Forelimb muscle (tissue), 1 donor: ENCODE measurements around the gene INHBA. TPM values are rescaled to one million over a fixed set of nuclear protein-coding genes. Genes with fewer than 3 reads are reported as not detected.
A peak's percentile ranks its signal among the peaks of the same experiment; 100 is the strongest.

ENCODE experiments used
- DNase-seq: peaks from one replicate; pipeline ENCODE4 v3.0.0-alpha.2; 2013; ENCODE audit warnings: low read depth
- polyA plus RNA-seq: library from polyadenylated mRNA; unstranded; fragments of 120-200 nt; gene quantifications from one replicate; pipeline ENCODE4 v1.2.1, GENCODE V29; 2013; ENCODE audit not compliant: insufficient read length

INHBA gene
- polyA plus RNA-seq, 1 donor: 3.4 TPM

DNA sequence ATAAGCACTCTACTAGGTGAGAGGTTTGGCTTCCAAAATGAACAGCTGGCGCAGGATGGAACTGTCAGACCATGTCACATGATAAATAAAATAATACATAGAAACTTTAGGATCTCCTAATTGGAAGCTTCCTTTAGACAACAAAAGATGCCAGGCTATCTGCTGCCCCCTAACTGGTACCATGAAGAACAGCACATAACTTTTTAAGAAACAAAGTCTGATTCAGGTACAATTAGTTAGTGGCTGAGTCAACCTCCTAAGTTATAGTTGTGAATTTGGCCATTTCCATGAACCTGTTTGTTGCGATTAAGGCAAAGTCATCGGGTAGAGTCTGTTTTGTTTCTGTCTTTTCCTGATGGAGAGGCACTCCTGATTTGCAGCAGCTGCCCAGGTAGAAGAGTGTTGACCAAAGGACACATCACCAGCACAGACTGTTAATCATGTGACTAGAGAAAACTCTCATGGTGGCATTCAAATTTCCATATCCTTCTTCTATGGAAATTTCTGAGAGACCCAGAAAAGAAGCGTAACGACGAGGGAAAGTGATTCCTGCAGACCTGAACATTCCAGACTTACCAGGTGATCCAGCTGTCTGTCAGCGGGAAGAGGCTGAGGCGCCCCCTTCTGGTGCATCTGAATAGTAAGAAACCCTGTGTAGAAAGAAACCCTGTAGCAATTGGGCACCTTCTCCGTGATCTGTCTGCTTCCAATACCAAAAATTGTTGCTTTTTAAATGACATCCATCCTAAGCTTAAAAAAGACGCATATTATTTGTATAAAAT lies 8.6 kb upstream of the INHBA start:
- no peak for DNase-seq

DNA sequence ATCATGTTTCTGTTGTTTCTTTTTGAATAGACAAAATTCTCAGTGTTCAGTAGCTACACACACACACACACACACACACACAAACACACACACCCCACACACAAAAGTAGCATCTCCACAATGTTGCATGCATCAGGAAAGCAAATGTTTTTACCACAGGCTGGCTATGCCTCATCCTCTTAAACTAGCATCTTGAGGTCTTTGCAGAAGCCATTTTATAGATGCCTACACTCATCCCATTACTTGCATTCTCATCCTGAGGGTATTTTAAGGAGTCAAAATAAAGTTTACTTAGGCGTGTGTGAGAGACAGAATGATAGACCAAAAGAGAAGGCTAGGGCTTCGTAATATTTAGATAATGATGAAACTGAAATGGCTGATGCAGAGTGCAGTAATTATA lies 7.9 kb upstream of the INHBA start:
- DNase-seq: no peak

DNA sequence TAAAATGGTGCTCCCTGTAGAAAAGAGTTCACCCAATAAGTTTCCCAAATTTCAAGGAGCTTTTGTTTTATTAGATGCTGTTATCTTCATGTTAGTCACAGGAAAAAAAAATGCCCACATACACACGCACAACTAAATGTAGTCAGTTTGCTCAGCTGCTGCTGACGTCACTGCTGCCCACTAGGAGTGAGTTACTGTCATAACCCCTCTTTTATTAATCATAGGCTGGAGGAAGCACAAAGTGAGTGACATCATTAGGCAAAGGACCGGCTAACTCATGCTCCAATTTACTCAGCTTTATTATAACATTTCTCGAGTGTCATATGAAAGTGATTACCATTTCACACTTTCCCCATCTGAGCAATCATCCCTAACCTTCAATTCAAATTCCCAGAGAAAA lies 6.7 kb upstream of the INHBA start:
- no peak for DNase-seq

DNA sequence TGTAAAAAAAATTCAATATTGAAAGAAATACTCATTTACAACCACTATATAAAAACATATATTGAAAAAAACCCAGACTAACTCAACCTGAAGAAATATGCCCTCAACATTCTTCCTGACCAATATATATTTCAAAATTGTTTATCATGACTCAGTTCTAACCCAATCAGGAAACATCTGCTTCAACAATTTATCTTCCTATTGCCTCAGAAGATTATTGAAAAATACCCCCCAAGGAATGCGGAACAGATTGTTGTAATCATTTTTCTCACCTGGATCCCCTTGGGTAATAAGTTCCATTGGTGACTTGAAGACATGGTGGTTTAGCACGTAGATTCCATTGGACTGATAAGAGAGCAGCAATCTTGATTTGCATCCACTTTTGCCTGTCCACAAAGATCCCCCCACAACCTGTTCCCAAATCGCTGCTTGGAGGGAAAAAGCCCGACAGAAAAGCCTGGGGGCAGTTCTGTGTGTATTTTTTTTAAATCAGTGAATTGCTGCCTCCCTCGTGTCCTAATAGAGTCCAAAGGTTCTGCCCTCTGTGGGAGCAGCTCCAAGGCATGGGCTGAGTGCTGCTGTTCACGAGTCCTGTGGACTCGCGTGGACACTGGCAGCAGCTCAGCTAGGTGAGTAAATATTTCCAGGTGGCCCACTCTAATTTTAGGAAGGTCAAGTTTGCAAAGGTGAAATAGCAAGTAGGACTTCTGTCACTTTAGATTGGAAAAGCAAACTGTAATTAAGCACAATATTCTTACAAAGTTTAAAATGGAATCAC lies 5.9 kb upstream of the INHBA start:
- no peak for DNase-seq

DNA sequence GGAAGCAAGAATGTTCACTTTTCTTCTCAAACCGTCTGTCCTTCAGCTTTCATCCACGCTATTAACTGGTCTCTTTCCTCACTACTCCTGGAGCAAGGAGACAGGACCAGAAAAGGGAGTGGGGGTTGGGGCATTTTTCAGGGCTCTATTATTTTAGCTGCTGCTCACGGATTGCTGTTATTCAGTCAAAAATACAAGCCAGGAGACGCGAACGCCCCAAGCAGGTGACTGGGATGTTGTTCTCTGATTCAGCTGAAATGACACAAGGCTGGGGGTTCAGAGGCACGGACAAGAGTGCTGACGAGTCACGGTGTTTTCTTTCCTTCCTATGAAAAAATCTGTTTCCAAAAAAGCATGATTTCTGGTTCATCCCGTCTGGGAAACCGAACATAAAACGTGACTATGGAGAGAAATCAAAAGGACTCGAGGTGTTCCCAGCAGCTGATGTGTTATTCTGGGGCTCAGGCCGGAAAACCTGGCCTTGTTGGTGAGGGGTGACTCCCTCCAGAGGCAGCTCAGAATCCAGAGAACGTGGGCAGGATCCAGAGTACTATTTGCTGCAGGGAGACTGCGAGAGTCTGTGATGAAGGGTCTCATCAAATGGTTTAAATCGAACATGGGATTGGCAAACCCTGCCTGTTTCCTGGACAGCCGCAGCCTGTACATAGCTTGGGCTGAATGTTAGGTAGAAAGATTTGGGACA lies 3.5 kb upstream of the INHBA start:
- DNase-seq: no peak

DNA sequence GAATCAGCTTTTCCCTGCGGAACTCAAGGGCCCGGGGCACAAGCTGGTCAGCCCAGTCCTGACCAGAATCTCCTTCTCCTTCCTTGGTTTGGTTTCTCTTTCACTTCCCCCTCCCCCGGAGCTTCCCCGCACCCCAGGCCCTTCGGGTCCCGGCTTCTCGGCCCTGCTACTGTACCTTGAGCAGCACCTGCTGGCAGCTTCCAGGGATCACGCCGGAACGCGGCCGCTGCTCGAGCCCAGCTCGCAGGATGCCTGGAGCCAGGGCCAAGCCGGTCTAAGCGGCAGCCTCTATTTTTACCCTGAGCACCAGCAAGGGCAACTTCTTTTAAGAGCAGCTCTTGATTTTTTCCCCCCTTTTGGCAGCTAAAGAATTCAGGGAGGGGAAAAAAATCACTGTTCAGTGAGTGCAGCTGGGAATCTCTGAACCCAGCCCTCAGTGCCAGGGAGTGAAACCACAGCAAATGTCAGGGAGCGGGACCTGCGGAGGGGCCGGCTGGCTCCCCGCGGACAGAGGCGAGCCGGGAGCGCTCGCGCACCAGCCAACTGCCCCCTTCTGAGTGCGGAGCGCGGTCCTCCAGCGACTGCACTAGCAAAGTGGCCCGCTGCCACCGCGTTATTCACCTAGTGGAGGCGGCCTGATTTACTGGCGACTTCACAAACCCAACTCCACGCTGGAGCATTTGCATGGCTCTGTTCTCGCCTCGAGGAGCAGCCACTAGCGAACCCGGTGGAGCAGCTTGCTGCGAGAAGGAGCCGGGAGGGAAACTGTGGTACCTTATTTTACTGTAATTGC lies 2.4 kb upstream of the INHBA start:
- no peak for DNase-seq

DNA sequence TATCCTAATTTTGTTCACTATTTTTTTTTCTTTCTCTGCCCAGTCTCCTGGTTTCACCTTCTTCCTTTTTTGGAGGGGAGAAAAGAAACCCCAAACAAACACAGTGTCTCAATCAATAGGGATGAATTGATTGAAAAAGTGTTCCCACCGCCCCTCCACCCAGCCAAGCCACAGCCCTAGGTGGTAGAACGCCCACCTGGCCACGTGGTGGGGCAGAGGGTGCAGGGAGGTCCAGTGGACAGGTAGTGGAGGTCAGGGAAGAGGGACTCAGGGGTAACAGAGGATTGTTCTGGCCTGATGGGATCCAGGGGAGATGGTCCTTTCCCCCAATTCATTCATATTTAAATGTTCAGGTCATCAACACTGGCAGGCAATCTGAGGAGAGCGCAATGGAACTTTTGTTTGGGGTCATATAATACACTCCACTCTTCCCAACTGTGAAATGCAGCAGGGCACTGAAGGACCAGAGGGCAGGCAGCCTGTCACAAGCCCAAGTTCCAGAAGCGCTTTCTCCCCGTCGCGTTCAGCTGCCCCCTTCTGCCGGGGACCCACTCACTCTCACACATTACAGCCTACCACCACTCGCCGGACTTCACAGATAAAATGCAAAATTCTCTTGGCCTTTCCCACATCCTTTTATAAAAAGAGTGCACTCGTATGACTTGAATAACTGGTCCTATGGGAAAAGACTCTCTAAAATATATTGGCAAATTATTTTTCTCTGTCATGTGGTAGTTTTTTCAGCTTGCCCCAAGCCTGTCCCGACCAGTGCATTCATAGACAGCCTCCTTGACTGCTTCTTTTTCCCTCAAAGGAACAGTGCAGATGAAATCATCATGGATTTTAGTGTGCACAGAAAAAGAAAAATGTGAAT lies 1.6 kb downstream of the INHBA start:
- no peak for DNase-seq

DNA sequence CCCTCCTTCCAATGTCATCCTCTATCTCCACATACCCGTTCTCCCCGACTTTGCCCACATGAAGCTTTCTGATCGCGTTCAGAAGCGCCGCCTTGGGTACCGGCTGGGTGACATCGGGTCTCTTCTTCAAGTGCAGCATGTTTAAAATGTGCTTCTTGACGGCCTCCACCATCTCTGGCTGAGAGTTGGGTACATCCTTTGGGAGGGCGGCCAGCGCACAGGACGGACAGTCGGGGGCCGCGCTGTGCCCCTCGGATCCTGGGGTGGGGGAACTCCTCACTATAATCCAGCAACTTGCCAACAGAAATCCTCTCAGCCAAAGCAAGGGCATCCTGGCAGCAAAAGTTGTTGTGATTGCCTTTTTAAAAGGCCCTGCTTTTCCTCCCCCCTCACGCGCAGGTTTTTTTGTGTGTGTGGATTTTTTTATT lies 2.8 kb downstream of the INHBA start:
- no peak for DNase-seq

DNA sequence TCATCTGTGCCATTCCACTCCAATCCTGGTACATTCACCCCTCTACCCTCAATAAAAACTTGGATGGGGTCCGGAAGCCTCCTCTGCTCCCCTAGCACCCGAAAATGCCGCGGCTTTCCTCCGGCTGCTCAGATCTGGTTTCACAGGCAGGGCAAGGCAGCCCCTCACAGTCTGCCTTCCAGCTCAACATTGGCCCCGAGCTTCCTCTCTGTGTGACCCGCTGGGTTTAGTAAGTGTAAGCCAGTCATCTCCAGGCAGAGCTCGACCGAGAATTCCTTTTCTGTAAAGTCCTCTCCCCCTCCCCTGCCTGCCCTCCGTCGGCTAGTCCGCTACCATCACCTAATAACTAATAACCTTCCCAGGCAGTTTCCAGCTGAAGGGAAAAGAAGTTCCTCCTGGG lies 3.4 kb downstream of the INHBA start:
- DNase-seq: no peak

DNA sequence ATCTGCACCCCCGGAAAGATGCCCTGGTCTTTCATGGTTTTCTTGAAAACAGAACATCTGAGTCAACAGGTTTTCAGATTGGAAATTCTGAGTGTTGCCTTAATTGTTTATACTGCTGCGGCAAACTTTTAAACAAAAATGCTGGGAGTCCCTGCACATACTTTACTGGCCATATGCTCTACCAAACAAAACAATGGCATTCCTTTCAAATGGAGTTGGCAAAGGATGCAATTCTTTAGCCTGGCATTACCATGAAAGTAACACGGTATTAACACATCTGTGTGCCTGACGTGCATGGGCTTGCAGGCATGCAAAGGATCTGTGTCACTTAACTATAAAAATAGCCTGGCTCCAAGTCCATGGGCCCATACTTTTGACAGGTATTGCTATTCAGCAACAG lies 4.2 kb downstream of the INHBA start:
- DNase-seq: no peak

DNA sequence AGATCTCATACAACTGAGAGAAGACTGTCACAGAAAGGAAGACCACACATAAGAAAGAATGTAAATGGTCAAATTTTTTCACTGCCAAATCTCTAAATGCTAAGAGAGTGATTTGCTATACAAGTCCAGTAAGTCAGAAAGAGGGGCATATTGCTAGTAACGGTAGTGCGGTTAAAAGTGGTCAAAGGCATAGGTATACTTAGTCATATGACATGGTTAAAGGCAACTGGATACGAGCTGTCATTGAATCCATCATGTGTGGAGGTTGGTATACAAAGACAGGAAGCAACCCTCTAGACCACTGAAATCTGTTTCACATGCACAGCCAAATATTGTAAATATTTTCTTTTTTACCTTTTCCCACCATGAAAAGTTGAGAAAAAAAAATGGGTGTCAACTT lies 4.8 kb downstream of the INHBA start:
- DNase-seq: no peak

DNA sequence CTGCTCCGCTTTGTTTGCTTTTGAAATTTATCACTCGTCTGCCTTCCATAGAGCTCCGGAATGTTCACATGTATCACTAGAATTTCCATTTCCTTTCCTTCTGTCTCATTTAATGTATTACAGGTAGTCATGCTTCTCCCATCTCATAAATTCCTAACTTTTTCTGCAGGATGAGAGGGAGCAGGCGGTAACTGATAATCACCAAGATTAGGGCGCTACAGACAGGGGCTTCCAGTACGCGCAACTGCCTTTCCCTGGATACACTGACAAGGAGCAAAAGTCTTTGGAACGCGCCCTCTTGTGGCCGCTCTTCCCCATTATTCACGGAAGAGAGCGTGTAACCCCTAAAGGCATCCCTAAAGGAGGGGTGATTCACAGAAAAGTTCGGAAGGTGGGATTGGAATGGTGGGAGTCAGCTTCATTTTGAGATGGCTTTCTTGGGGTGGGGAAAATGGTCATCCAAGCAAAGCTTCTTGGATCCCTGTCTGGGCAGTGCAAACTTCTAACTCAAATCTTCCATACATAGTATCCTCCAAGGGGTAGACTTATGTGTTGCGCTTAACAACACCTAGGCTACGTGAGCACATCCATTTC lies 6.5 kb downstream of the INHBA start:
- DNase-seq: peak; percentile 69

DNA sequence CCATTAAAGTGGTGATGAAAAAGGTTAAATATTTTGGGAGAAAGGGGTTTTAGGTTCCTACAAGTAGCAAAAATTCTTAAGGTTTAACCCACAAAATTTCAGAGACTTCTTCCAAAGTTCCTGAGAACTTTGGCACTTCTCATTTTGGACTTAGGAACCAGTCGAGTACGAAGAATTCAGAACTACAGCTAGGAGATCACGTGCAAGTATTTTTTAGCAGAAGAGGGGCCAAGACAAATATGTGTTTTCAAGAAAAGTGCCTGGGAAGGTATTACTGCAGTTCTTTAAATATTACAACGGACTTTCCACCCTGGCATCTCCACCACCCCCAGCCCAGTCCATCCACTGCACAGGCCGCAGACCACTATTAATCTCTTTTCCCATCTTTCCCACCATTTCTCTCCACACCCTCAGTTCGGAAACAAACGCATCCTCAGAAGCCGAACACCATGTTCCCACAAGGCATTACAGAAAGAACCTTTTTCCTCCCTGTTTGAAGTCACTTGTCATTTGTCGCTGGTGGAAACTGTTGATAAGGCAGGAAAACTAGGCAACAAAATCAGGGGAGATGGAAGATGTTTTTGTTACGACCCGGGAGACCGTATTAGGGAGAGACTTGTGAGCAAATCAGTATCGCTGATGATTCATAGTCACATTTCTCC lies 7.1 kb downstream of the INHBA start:
- DNase-seq: no peak

DNA sequence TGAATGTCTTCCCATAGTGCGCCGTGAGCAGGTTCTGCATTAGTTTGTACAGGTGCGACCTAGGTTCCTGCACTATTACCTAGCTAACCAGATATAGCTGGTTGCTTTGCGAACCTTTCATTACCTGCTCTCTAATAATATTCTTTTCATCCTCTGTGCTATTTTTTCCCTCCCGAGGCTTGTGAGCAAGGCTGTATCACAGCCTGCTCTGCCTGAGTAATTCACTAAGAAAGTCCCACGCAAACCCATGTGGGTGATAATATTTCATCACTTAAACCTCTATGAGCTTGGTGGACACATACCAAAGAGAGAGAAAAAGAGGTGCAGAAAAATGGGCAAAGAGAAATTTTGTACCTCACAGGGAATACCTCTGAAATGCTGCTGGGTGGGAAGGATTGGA lies 8.4 kb downstream of the INHBA start:
- DNase-seq: no peak

DNA sequence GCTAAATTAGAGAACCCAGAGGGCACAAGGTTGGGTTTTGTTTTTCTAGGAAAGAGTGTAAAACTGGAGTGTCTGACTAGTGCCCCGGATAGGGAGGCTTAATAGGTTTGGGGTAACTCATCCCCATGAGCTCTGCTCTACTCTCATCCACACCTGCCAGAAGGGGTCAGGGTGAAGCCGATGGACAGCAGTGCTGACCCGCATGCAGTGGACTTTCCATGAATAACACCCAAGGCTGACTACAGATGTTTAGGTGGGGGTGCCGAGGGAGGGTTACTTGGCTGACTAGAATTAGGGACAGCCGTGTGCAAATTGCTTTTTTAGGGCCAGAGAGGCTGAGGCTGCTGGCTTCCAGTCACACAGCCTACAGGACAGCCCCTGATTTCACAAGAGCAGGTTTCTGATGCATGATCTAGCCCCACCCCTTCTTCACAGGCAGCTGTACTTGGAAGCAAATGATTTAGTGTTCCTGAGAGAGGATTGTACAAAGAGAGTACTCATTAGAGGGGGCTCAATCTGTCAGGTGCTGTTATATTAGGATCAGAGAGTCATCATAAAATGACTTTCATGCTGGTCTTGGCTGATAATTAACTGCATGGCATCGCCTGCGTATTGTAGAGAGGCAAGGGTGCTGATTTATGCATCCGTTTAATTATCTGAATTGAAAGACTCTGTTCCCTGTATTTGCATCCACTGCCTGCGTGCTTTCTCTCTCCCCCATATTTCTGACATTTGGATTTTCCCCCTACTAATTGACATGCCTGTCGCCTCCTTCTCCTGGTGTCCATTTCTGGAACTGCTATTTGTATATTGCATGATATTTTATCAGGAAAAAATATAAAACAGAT lies 9.5 kb downstream of the INHBA start:
- DNase-seq: no peak

DNA sequence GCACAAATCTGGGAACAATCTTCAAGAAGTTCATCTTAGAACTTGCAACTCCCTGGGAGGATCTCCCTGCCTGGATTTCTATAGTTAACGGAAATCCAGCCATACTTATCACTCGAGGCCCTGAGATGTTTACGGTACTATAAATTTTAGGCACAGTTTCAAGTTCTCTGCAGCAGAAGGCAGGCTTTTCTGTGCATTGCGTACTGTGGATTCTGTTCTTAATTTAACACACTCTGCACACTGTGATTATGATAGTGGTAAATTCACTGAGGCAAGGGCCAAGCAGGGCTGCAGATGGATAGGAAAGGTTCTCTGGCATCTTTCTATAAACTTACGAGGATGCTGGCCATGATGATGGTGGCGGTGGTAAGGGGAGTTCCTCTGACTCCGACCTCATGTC lies 10.6 kb downstream of the INHBA start:
- no peak for DNase-seq

DNA sequence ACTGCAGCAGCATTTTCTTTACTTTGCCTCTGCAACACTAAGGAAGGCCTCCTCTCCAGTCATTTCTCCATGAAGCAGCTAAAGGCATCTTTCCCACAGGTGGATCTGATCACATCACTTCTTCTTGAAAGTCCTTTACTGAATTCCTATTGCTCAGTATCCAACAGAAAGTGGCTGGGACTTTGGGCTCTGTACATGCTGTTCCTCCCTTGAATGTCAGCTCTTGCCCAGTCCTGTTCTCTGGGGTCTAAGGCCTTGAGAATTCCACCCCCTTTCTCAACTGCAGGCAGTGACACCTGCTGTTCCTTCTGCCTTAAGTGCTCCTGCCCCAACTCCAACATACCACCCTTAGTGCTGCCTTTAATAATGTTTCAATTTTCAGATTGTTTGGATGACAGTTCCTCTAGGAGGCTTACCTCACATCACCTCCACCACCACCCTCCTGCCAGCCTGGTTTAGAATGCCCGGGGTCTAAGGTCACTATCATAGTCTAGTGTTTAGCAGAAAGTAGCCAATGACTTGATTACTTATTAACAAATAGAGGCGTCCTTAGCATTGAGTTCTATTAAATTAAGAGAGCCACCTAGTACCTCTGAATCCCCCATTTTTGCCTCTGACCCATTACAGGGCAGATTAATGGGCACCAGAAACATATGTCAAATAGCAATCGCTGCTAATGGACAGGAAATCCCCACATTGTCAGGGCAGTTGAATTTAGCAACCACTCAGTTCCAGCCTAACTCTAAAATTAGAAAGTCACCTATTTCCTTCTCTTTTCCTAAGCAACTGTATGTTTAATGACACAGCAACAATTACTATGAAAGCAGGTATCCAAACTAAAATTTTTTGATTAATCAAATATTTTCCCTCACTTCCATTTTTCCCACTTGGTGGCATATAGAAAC lies 11.4 kb downstream of the INHBA start:
- DNase-seq: no peak

DNA sequence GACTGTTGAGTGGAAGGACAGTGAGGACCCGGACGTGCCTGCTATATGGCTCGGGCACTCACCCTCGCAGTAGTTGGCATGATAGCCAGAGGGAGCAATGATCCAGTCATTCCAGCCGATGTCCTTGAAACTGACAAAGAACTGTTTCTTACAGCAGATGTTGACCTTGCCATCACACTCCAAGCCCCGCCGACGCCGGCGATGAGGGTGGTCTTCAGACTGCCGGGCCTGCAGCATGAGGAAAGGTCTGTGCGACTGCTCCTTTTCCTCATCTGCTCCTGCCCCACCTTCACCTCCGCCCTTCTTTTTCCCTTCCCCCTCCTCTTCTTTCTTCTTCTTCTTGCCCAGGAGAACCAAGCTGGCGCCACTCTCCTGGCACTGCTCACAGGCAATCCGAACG lies 13.1 kb downstream of the INHBA start:
- no peak for DNase-seq
